HG03520 (cell line): ENCODE results near the gene TAS2R38.

Experiments used
- ATAC-seq: cut with Tn5 transposase; IDR thresholded peaks from one replicate; pipeline ENCODE4 v1.9.1; 2021; ENCODE audit warnings: mild to moderate bottlenecking, moderate library complexity; ENCODE audit not compliant: unreplicated experiment

The TAS2R38 gene

DNA sequence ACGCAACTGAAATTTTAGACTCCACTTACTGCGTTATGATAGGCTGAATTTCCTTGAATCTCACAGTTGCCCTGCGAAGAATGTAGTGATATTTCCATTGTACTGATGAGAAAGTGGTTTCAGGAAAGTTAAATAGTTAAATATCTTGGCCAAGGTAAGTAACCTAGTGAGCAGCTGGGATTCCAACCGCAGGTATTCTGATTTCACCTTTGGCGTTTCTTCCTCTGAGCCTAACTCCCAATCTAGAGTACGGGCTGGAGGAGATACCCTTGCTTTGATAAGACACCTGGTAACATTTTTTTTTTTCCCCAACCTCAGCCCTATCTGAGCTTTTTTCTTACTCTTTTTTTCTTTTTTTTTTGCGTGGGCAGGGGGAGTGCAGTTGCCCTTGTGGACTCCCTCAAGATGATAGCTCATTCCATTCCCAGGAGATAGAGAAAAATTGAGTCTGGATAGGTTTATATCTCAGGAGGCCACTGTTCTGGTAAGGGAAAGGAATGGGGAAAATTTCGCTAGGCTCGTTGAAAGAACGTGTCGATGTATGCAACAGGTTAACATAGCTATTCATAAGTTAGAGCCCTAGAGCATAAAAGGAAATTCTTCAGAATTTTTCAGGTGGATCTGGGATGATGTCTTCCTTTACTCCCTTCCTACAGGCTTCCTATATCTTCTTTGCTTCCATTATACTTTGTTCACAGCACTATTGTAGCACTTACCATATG is 3.1 kb upstream of the TAS2R38 start:
- ATAC-seq, result no peak

DNA sequence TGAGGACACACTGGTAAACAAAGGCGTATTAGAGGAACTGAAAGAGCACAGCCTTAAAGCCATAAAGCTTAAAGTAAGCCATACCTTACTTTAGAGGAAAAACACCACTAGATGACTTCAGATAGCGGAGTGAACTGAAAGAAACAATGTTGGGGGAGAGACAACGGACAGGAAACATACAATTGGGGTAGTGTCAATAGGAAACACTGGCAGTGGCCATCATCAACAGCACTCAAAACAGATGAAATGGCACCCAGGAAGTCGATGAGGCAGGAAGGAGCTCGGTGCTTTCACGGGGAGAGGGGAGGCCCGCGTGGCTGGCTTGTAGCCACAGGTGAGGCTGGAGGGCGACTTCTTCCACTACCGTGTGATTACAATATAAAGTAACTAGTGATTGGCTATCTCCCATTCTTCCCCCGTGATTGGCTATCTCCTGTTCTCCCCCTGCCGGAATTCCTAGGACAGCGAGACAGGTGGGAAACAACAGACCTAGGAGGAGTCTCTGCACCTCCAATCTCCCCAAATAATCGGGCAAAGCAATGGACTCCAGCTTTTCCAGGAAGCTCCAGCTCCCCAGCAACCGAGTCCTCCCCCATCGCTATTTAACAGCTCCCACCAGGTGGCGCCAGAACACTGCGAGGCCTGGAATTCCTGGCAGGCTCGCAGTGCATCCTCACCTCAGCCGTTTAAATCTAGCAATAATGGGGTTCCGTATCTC is 2.4 kb upstream of the TAS2R38 start:
- ATAC-seq, result peak; percentile 79

DNA sequence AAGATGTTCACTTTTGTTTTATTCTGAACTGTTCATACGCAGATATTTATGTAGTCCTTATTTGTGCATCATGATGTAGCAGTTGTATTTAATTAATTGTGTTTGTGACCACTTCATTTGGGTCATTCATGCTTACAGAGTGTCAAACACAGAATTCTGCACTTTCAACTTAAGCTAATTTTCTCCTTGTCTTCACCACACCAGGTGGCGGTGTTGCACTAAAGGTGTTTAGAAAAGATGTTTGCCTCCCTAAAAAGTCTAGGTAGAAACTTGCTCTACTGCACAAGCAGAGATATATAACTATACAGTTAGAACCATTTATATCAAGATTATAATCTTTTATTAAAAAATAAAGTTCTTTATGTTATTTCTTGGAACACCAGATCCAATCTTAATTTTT is 1.3 kb upstream of the TAS2R38 start:
- ATAC-seq, result no peak

DNA sequence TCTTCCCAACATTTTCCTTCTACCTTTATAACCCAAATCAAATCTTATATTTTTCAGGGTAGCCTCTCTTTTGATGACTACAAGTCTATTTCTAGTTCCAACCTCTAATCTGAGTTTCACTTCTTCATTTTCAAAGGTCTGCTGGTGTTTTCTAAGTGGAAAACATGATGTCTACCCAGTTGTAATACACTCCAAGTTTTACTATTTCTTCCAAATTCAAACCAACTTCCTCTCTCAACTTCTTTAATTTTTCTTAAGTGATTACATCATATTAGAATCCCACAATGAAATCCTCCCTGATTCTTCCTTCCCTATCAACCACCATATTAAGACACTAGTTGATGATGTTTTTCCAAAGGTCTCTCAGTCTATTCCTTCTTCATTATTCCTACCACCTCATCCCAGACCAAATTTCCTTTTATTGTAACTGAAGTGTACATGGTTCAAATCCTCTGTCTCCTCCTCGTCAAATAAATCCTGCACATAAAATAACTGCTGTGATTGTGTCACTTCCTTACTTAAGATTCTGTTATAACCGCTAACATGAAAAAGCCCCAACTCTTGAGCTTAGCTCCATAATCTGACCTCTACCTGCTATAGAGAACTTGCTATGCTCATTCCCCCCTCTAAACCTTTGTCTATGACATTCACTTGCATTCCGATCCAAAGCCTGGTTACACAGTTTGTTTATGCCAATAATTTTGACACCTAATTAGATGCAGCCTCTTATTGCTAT is 12.7 kb downstream of the TAS2R38 start:
- peak; percentile 89 for ATAC-seq

DNA sequence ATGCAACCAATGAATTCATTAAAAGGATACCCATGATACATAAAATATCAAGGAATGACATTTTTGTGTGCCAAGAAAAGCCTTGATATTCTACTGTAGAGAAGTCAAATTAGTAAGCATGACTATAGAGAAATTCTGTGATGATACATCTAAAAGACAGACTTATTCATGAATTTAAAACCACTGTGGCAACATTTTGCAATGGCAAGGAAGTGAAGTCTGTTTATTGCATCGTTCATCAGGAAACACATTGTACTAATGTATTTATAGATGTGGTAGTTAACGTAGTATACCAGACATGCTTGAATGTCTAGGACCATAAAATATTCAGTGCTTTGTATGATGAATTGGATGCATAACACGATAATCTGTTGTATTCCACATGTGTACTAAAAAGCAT is 17.5 kb downstream of the TAS2R38 start:
- ATAC-seq, result no peak

DNA sequence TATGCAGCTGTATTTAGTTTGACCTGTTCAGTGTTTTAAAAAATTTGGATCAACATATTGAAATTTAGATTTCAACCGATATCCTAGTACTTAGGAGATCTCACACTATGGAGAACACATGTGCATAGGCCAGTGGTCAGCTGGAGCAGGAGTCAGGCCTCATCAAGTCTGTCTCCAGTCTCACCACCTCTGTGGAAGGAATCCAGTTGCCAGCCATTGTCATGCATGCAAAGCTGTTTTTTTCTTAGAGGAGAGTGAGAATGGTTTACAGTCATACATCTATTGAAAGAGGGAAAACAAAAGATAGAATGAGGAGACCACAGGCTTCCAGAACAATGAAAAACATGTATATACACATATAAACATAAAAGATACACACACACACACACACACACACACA is 19.2 kb downstream of the TAS2R38 start:
- no peak for ATAC-seq

DNA sequence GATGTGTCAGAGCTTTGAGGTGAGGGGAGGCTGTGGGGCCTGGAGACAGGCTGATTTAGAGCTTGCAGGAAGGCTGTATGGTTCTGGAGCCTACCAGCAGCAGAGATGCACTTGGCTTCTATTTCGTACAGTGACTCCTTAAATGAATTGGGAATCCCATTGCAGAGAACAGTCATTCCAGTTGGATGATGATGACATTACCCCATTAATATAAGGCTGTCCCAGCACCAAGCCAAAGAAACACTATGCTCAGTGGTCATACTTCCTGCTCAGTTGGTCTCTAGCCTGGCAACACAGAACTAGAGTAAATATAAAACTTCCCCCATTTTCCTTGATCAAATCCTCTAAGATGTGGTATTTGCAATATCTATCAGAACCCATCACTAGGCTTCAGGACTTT is 21.1 kb downstream of the TAS2R38 start:
- no peak for ATAC-seq

DNA sequence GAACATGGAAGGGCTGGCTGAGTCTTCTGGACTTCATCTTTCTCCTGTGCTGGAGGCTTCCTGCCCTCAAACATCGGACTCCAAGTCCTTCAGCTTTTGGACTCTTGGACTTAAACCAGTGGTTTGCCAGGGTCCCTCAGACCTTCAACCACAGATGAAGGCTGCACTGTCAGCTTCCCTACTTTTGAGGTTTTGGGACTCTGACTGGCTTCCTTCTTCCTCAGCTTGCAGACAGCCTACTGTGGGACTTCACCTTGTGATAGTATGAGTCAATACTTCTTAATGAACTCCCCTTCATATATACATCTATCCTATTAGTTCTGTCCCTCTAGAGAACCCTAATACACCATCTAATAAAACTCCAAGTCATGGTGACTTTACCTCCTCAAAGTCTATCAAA is 22.8 kb downstream of the TAS2R38 start:
- no peak for ATAC-seq

DNA sequence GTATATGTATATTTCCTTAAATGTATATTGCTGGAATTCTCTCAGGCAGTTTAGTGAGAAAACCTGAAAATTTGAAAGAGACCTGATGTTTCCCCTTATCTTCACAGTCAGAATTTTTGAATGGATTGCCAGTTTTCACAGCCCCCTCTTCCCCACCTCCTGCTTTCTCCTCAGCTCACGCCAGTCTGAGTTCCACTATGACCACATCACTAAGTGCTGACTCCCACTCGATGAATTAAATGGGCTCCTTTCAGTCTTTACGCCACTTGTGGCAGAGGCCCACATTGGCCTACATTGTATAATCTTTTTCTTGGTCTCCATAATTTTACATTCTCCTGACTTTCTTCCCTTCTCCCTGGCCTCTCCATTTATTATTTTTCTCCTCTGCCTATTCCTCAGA is 23.7 kb downstream of the TAS2R38 start:
- ATAC-seq, result no peak

DNA sequence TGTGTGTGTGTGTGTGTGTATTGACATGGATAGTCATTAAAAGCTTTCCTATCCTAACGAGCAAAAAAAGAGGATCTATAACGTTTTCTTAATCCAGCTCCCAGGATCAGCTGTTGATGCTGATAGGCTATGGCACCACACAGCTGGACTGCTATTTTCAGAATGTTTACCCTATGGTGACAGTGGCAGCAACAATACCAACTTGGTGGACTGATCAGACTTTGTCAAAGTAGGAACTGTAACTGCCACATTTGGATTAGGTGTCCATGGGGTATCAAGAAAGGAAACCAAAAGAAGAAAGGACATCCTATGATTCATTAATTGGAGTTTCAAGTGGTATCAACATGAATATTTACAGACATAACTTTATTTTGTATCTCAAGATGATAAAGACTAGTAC is 24.1 kb downstream of the TAS2R38 start:
- ATAC-seq, result no peak

DNA sequence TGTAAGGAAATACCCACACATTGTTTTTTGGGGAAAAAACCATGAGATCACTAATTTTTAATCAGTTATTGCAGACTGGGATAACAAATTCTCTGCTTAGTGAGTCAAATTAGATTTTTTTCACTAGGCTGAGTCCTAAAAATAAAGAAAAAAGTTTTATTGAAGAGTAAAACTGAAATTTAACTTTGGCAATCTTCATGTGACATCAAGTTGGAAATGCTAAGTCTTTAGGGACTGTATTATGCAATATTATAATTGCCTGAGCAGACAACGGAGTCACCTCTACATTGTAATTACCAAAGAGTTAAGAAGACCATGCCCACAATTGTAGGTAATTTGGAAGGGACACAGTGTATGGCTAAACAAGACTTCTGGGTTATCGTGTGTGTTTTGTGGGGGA is 24.6 kb downstream of the TAS2R38 start:
- ATAC-seq, result no peak

DNA sequence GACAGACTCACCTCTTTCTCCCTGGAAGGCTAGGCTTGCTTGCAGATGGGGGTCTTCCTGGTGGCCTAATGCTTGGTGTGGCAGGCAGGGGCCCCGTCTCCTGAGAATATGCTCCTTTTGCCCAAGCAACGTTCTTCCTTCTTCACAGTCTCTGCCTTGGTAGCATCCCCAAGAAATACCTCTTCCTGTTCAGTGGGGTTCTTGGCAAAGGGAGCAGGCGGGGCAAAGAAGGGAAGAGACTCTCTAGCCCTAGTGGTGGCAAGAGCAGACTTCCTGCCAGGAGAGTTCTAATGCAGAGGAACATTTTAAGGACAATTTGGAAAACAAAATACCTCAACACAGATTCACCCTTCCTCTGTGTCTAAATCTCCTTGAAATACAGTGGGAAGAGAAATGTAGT is 26.8 kb downstream of the TAS2R38 start, which contains the start of gene CLEC5A:
Gene CLEC5A (minus strand): TSS at position 179 of the 400 bp plus-strand sequence. CDS start 682 bp downstream, outside the sequence.
- ATAC-seq, result no peak

DNA sequence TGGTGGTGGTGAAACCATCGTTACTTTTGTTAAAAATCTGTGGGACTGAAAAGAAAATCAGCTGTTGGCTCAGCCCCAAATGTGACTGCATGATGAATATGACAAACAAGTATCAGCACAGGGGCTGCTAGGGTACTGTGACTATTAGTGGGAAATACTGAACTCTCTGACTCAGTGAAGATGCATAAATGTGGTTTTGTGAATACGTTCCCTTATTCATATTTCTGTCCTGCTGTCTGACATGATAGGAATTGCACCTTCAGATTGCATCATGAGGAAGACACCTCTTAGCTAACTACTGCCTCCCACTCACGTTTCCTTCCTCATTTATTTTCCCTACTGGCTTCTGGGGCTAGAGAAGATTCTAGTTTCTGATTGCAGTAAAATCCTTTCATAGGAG is 28.2 kb downstream of the TAS2R38 start:
- no peak for ATAC-seq

DNA sequence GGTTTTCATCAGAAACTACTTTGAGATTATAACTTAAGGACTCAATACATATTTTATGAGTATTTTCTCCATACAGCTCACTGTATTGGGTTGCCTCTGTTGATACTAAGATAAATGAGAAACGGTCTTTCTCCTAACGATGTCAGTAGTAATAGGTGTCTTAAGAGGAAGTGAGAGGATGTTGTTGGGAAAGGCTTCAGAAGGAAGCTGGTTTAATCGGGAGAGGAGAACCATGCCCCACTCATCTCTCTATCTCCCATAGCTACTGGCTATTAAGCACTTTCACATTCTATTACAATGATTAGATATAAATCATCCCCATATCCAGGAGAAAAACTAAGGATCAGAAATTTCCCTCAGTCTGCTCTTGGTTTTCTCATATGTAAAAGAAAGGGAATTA is 28.8 kb downstream of the TAS2R38 start:
- no peak for ATAC-seq

DNA sequence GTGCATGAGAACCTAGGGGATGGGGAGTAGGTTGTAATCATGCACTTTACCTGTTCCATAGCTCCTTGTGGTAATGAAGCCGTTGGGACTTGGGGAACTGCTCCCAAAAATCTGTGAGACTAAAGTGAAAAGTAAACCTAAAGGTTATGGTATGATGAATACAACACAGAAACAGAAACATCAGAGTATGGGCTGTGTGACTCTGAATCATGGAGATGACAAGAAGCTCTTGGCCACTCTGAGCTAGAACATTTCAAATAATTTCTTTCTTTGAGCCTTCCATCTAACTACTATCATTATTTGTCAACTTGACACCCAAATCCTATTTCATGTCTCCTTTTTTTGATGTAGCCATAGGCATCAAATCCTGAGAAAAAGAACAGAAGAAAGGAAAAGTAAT is 29.7 kb downstream of the TAS2R38 start:
- no peak for ATAC-seq

DNA sequence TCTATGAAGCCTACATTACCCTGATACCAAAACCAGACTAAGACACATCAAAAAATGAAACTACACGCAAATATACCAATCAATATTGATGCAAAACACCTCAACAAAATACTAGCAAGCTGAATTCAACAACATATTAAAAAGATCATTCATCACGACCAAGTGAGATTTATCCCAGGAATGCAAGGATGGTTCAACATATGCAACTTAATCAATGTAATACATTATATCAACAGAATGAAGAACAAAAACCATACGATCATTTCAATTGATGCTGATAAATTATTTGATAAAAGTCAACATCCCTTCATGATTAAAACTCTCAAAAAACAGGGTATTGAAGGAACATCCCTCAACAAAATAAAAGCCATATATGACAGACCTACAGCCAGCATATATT is 32.5 kb downstream of the TAS2R38 start:
- ATAC-seq, result no peak

DNA sequence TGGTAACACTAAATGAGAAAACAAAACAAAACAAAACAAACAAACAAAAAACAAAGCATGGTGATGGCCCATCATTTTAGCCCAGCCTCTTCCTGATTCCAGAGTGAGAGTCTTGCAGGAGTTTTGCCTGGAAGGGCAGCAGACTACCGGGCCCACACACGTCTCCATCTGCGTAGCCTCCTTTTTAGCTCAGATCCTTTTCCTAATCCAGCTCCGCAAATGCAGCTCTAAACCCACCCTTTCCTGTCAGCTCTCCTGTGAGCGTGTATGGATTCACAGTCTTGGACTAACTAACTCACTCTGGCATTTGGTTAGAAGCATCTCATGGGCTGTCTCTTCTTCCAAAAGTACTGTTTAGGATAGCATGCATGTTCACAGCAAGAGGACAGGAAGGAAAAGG is 43.4 kb downstream of the TAS2R38 start:
- no peak for ATAC-seq

DNA sequence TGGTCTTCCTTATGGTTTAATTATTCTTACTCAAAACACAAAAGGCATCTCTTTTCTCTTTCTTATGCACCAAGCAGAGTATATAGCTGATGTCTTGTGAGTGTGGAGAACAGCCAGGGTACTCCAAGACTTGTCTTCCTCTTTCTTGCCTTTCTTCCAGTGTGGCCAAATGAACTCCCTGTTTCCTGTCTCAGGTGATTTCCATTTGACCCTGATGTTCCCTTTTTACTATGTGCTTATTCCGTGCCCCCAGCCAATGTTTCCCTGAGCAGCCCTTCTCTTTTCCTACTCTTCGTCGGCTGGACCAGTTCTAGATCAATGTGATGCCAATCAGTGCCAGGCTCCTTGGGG is 44.8 kb downstream of the TAS2R38 start:
- ATAC-seq, result no peak

DNA sequence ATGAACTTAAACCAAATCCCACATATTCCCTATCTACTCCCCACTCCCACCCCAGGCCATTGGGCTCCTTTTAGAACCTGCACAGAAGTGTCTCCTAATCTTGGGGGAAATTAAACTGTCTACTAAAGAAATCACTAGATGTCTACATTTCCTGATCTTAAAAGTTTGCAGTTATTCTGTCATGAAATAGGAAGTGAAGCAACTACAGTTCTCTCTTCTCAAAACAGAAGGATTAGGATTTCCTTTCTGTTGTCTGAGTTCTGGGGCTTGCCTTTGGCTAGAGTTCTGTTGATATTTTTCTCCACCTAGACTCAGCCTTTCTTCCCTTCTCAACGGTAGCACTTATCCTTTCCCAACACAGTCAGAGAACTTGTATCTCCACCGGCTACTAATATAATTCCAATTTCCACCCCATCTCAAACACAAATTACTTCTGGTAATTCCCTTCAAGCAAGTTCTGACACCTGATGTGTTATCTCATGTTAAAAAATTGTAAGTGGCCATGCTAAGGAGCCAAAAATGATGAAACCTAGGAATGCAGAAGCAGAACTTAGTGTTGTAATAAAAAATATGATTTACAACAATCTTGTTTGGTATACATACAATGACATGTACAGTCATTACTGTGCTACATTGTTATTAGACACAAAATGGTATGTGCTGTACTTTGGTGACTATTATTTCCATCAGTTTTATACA is 45.3 kb downstream of the TAS2R38 start:
- no peak for ATAC-seq
